GM21529 (cell line): ENCODE results near the gene USP13.

Source experiments
- ATAC-seq: cut with Tn5 transposase; IDR thresholded peaks from one replicate; pipeline ENCODE4 v1.9.1; 2021; ENCODE audit not compliant: unreplicated experiment

USP13 gene

GRCh38 chr3:179791793-179792192, 139.0 kb downstream of the USP13 start:
- no peak for ATAC-seq

- ATAC-seq: no peak
Measured at GRCh38 chr3:179794355-179794754, 141.5 kb downstream of the USP13 start.

DNA sequence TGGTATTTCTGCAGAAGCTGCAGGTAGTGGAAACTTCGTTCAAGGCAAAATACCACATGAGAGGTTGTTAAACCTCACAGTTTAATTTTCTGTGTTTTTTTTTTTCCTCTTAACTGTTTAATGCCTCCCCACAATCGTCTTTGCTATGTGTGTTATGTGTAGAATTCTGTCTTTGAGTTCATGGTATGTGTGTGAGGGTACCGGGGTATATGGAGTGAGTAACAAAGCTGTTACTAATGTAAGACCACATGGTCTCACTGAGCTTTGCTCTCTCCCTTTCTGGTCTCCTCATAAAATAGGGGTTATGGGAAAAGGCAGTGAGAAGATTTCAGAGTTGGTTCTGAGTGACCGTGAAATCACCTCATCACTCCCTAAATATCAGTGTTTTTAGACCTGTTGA, 143.6 kb downstream of the USP13 start:
- no peak for ATAC-seq

GRCh38 chr3:179797192-179797591, 144.4 kb downstream of the USP13 start:
- no peak for ATAC-seq

DNA sequence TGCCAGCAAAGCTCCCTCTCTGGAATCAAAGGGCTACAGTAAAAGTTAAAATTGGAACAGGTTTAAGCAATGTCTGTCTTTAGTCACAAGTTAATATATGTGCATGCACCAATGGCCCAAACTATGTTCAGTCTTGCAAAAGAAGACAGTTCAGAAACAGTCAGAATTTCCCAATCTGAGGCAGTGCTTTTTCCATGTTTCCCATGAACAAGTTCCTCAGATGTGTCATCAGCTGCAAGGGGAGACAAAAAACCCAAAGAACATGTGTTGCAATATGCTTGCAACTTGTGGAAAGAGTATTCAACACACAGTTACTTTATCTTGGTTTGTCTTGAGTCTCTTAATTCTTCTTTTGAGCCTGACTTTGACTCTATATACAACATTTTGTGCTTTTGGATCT, 148.4 kb downstream of the USP13 start:
- ATAC-seq: no peak

- ATAC-seq: no peak
Measured at GRCh38 chr3:179801856-179802255, 149.0 kb downstream of the USP13 start.

GRCh38 chr3:179806177-179806576, 153.3 kb downstream of the USP13 start:
- no peak for ATAC-seq

- no peak for ATAC-seq
Measured at GRCh38 chr3:179807588-179807987, 154.7 kb downstream of the USP13 start.

DNA sequence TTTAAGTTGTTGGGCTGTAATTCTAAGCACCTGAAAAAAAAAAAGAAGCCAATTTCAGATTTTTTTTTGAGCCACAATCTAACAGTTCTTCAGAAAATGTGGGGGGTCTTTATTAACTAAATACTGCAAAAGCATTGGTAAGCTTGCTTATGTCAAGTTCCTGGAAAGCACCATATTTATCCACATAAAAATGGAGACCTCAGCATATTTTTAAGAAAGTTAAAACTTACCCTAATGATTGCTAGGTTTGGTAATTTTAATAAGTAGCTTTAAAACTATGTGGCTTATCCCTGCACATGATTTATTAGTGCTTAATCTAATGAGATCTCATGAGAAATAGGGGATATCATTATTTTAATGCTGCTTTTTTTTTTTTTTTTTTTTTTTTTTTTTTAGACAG, 156.8 kb downstream of the USP13 start:
- no peak for ATAC-seq

- peak; percentile 96 for ATAC-seq
Measured at GRCh38 chr3:179811321-179812095, 158.7 kb downstream of the USP13 start.

GRCh38 chr3:179812096-179812382, 159.2 kb downstream of the USP13 start:
- no peak for ATAC-seq

DNA sequence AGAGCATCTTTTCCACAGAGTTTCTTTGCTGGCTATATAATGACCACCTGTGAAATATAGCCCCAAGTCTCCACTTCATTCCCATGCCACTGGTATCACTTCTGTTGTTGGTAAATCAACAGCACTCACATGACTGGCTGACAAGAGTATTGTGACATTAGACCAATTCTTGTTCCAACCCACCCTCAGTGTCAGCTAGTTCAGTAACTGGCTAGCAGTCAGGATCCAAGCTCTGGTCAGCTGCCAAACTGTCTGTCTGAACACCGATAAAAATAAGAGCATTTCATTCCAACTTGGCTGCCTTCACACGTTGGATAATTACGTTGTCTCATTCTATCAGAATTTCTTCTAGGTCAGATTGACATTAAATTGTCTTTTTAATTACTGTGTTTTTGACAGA, 166.5 kb downstream of the USP13 start:
- ATAC-seq: no peak

DNA sequence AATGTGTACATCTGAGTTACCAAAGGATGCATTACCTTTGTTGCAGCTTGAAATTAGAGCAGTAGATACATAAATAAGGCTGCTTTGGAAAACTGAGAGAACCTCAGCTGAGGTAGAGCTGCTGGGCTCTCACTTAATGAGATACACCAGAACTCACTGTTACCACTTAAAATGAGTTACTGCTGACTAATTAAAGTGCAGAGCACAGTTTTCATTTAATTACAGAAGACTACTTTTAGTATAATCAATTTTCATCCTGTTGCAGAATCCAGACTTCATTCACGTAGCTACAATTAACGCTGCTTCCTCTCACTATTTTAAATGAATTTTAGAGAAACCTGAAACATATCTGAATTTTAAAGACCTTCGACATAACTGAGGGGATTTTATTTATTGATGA, 169.5 kb downstream of the USP13 start:
- ATAC-seq: no peak

- ATAC-seq: no peak
Measured at GRCh38 chr3:179825527-179826246, 172.8 kb downstream of the USP13 start.

- ATAC-seq: no peak
Measured at GRCh38 chr3:179826247-179826637, 173.4 kb downstream of the USP13 start.

- ATAC-seq: no peak
Measured at GRCh38 chr3:179828738-179829137, 175.9 kb downstream of the USP13 start.

- ATAC-seq: no peak
Measured at GRCh38 chr3:179829401-179829800, 176.6 kb downstream of the USP13 start.

GRCh38 chr3:179832333-179832854, 179.6 kb downstream of the USP13 start:
- ATAC-seq: no peak

DNA sequence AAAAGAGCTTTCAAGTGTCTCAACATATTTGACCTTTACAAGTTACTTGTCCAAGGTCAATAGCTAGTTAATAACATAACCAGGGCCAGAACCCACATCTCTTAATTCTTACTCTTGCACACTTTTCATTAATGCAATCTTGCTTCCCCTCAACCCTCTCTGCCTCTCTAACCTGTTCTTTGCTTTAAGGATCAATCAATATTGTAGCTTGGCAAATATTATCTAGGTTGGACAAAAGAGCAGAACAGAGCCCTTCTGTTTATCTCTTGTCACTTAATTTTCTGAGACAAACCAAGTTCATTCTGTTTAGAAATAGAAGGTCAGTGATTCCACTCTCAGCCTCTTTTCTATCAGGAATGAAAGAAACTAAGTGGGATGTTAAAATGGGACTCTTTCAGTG, 180.5 kb downstream of the USP13 start:
- no peak for ATAC-seq

DNA sequence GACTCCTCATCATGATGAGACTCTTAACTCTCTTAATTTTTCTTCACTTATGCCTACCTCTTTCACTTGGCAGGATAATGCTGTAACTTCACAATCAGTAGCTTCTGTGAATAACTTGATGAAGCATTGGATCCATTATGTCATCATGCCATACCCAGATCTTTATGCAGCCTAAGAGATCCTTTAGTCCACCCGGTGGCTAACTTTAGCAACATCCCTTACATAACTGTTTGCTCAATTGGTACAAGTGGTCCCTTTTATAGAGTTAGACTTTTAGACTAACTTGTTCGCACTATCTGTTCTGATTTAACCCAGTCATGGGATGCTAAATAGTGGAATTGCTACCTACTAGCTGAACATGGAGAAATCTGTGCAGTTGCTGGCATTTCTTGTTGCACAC, 184.5 kb downstream of the USP13 start:
- ATAC-seq: no peak
